K562 (cell line): Measurements from ENCODE around the gene BTAF1. TPM values are rescaled to one million over a fixed set of nuclear protein-coding genes. Genes with fewer than 3 reads are reported as not detected.

Source experiments
- ATAC-seq: fragments of 200-7000 bp; cut with Tn5 transposase; 3 replicates; pipeline ENCODE4 v1.9.1; 2020; ENCODE audit warnings: moderate library complexity
- BruUV-seq: library from RNA; stranded (reverse); fragments of 400-500 nt; replicated peaks from 2 replicates; lab custom pipeline; 2021; lab: Mats Ljungman, UMichigan
- CTCF ChIA-PET: fragments of 300-600 bp; formaldehyde crosslinking; extraction: SDS; loops from one replicate; lab custom pipeline; 2021; ENCODE audit warnings: low intra/inter-chr PET ratio; lab: Yijun Ruan, JAX
- POLR2A ChIA-PET: fragments of 300-600, 350-650 bp; sonication (Branson Sonifier 250); formaldehyde crosslinking; extraction: SDS; loops from one replicate; lab custom pipeline; 2021; ENCODE audit warnings: antibody characterized with exemption, inconsistent platforms; lab: Yijun Ruan, JAX
- DNase-seq, 4 experiments: peaks; one replicate each; pipeline versions ENCODE4 v3.0.0 to v3.0.0-alpha.2; 2011 to 2018; ENCODE audit warnings: low spot score in 3 of 4, mixed read lengths in 3 of 4; ENCODE audit errors: extremely low read depth in 1 of 4
- FAIRE-seq: peaks from 2 replicates; lab custom pipeline; 2011; peaks lifted over from hg19 to GRCh38; lab: Jason Lieb, UNC
- H2AFZ ChIP-seq: 2 replicates; pipeline ENCODE4 v1.6.0; 2011; ENCODE audit warnings: low read depth, low read length, control low read depth, inconsistent platforms
- H3K27ac ChIP-seq: fragments of 200-600 bp; 3 replicates; pipeline ENCODE4 v1.8.0; 2011; ENCODE audit warnings: low read depth, mild to moderate bottlenecking, control low read depth, inconsistent platforms, low read length, moderate library complexity, mixed read lengths; ENCODE audit errors: extremely low read depth
- H3K27me3 ChIP-seq, 2 experiments: fragments of 300-600 bp in 1 of 2; 2 replicates in 1 of 2; 3 replicates in 1 of 2; pipeline versions ENCODE4 v1.6.0 to v1.8.0; 2011; ENCODE audit warnings: inconsistent platforms in 2 of 2, low read length in 2 of 2, mild to moderate bottlenecking in 1 of 2, mixed read lengths in 1 of 2, moderate library complexity in 1 of 2; ENCODE audit not compliant: control insufficient read depth in 2 of 2, insufficient read depth in 2 of 2
- H3K36me3 ChIP-seq: fragments of 300-600 bp; 3 replicates; pipeline ENCODE4 v1.8.0; 2011; ENCODE audit warnings: mild to moderate bottlenecking, low read length, inconsistent platforms; ENCODE audit not compliant: control insufficient read depth, insufficient read depth
- H3K4me1 ChIP-seq, 2 experiments: fragments of 200-600 bp in 1 of 2; replicated peaks in 1 of 2; 2 replicates in 1 of 2; 3 replicates in 1 of 2; pipeline versions ENCODE4 v1.5.1 to v1.8.0; 2011; ENCODE audit warnings: inconsistent platforms in 2 of 2, low read length in 2 of 2, mild to moderate bottlenecking in 1 of 2, mixed read lengths in 1 of 2, moderate library complexity in 1 of 2; ENCODE audit not compliant: control insufficient read depth in 2 of 2, insufficient read depth in 2 of 2
- H3K4me2 ChIP-seq: 2 replicates; pipeline ENCODE4 v1.6.1; 2011; ENCODE audit warnings: low read length, control low read depth, inconsistent platforms, mixed read lengths; ENCODE audit not compliant: insufficient read depth
- H3K4me3 ChIP-seq: fragments of 200-600 bp; sonication (generic), shearing (Covaris generic); 2 replicates; pipeline ENCODE4 v1.5.1; 2016; ENCODE audit warnings: control low read depth, inconsistent platforms
- H3K79me2 ChIP-seq: fragments of 200-600 bp; 3 replicates; pipeline ENCODE4 v1.8.0; 2011; ENCODE audit warnings: low read length, inconsistent platforms; ENCODE audit not compliant: control insufficient read depth, insufficient read depth
- H3K9ac ChIP-seq, 2 experiments: 2 replicates each; pipeline versions ENCODE4 v1.6.0 to v1.6.1; 2011; ENCODE audit warnings: low read depth in 2 of 2, low read length in 2 of 2, control low read depth in 1 of 2, inconsistent platforms in 1 of 2, mild to moderate bottlenecking in 1 of 2, mixed read lengths in 1 of 2; ENCODE audit not compliant: insufficient read depth in 1 of 2
- H3K9me1 ChIP-seq: one replicate; pipeline ENCODE4 v1.6.0; 2011; ENCODE audit warnings: inconsistent platforms, mild to moderate bottlenecking, low read length, moderate library complexity; ENCODE audit not compliant: control insufficient read depth, insufficient read depth
- H3K9me3 ChIP-seq: replicated peaks from 2 replicates; pipeline ENCODE4 v1.5.1; 2011; ENCODE audit warnings: low read depth, low read length, inconsistent platforms; ENCODE audit not compliant: control insufficient read depth, insufficient read depth
- H4K20me1 ChIP-seq: replicated peaks from 2 replicates; pipeline ENCODE4 v1.6.1; 2011; ENCODE audit warnings: low read length, inconsistent platforms, mixed read lengths; ENCODE audit not compliant: control insufficient read depth, insufficient read depth
- EHMT2 ChIP-seq: fragments of 450-650 bp; IDR thresholded peaks from 2 replicates; pipeline ENCODE4 v1.6.1; 2018; ENCODE audit warnings: antibody characterized with exemption
- ZNF318 ChIP-seq, 2 experiments: fragments of 450-650 bp; IDR thresholded peaks; 2 replicates each; pipeline ENCODE4 v1.6.1; 2016; ENCODE audit warnings: mild to moderate bottlenecking in 2 of 2, borderline replicate concordance in 1 of 2, low read depth in 1 of 2, moderate library complexity in 1 of 2
- WGBS: fragments of 100-300 bp; shearing (Covaris generic); methylation state at CpG from one replicate; pipeline ENCODE4 v1.1.6; 2016; ENCODE audit warnings: low coverage, mixed read lengths; ENCODE audit not compliant: insufficient coverage; ENCODE audit errors: missing lambda C conversion rate; 5-methylcytosine and 5-hydroxymethylcytosine counted together
- in situ Hi-C: fragments of 300-500 bp; cut with MboI; formaldehyde crosslinking; loops from 4 replicates; pipeline ENCODE4 v1.15.0; 2018; ENCODE audit warnings: inconsistent platforms, mixed read lengths
- intact Hi-C: fragments of 100-400 bp; cut with micrococcal nuclease; formaldehyde crosslinking; loops from 2 replicates; pipeline ENCODE4 v1.14.2; 2022
- polyA plus RNA-seq, 8 experiments: library from polyadenylated mRNA; depleted of rRNA in 4 of 8; stranded (reverse) in 5 of 8; unstranded in 3 of 8; fragments of >200 nt; fragmentation: Nextera tagmentation in 2 of 8; fragmentation: Illumina TruSeq in 1 of 8; extraction: Ambion mirVana in 2 of 8; extraction: Trizol in 1 of 8; gene quantifications; 2 replicates each; pipeline versions ENCODE4 v1.2.1 to v1.2.3, GENCODE V29; 2011 to 2014; ENCODE audit warnings: inconsistent platforms in 1 of 8, missing spikeins in 1 of 8
- total RNA-seq, 7 experiments: library from RNA; depleted of rRNA in 6 of 7; stranded (reverse); fragments of >200 nt in 6 of 7; fragmentation: Illumina TruSeq in 2 of 7; extraction: Trizol in 2 of 7; gene quantifications; 2 replicates each; pipeline versions ENCODE4 v1.2.1 to v1.2.3, GENCODE V29; 2011 to 2021; ENCODE audit warnings: low replicate concordance in 1 of 7

BTAF1 gene
- total and polyA plus RNA-seq, 9 of the 15 experiments (the other 6 are each of a cell fraction or from before 2014, with no cell fraction given) = 6.6 to 70.7 (median 30.5) TPM

DNA sequence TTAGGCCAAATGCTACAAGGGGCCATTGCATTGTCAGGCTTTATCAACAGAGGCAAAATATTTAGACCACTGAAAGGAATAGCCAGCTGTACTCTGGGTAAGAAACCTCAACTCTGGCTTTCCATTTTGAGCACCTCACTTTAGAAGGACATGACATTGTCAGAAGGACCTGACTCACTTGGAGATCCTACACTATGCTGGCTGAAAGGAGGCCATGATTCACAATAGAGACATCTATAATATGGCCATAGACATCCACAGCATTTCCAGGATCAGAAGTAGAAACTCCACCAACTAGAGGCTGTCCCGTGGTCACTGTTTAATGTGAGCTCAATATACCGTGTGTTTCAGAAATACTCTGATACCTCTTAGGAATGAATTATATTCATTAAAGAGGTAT lies 140.9 kb downstream of the BTAF1 start:
- H3K9me3 ChIP-seq = no peaks in the 10 kb centered on the region
- intact Hi-C loops = no loop called here
- no peak overlapping the region for H3K4me3 ChIP-seq
- WGBS = 16% methylated on average over 2 of the region's 2 CpGs
- TF ChIP-seq EHMT2 (no peak), ZNF318 (IDR thresholded peaks at IDR 0.05; ENCODE audit: borderline replicate concordance in 1 of 2, low read depth in 1 of 2) (no peak)
- DNase-seq (no peak), ATAC-seq (no peak), FAIRE-seq (no peak)
- ChIA-PET POLR2A (no interaction called here), CTCF (no interaction called here)
- no peak overlapping the region for H3K9ac ChIP-seq
- no TSS peak for BruUV-seq
- H3K27me3 ChIP-seq = no peaks in the 10 kb centered on the region
- H3K36me3 ChIP-seq = no peaks in the 10 kb centered on the region
- H2AFZ ChIP-seq = no peak overlapping the region
- H3K9me1 ChIP-seq = no peaks in the 10 kb centered on the region
- no peaks in the 10 kb centered on the region for H3K79me2 ChIP-seq
- no peaks in the 10 kb centered on the region for H3K4me1 ChIP-seq
- in situ Hi-C loops = no loop called here
- H3K4me2 ChIP-seq = no peak overlapping the region
- H3K27ac ChIP-seq = no peak overlapping the region
- H4K20me1 ChIP-seq = no peaks in the 10 kb centered on the region
